Mesenchymal stem cell (in vitro differentiated cells and primary cell): Measurements from ENCODE around the gene USP50.
"Not testable (repeated sequence)": the region's sequence is repeated elsewhere in the genome, so short reads cannot be mapped to it uniquely, and the experiment has no call there.

ENCODE experiments used
- DNase-seq: peaks from one replicate; pipeline ENCODE4 v3.0.0-alpha.2; 2013
- H2AFZ ChIP-seq: one replicate; pipeline ENCODE4 v1.6.1; 2013; ENCODE audit warnings: low read depth, mild to moderate bottlenecking, control low read depth, inconsistent platforms, low read length, moderate library complexity
- H2AK5ac ChIP-seq: 2 replicates; pipeline ENCODE4 v1.6.1; 2013; ENCODE audit warnings: low read length, moderate library complexity, mild to moderate bottlenecking, inconsistent platforms; ENCODE audit not compliant: severe bottlenecking
- H2BK120ac ChIP-seq: one replicate; pipeline ENCODE4 v1.6.1; 2013; ENCODE audit warnings: low read depth, mild to moderate bottlenecking, inconsistent platforms, low read length, moderate library complexity
- H2BK12ac ChIP-seq, 2 experiments: one replicate each; pipeline ENCODE4 v1.6.1; 2013; ENCODE audit warnings: inconsistent platforms in 2 of 2, low read length in 2 of 2, mild to moderate bottlenecking in 2 of 2, moderate library complexity in 2 of 2, control low read depth in 1 of 2
- H2BK15ac ChIP-seq: one replicate; pipeline ENCODE4 v1.6.1; 2013; ENCODE audit warnings: mild to moderate bottlenecking, low read depth, inconsistent platforms; ENCODE audit not compliant: poor library complexity, severe bottlenecking
- H2BK5ac ChIP-seq: 2 replicates; pipeline ENCODE4 v1.6.1; 2013; ENCODE audit warnings: low read depth, mild to moderate bottlenecking, low read length, control low read depth, inconsistent platforms; ENCODE audit not compliant: poor library complexity, severe bottlenecking
- H3K14ac ChIP-seq, 2 experiments: one replicate each; pipeline ENCODE4 v1.6.1; 2013; ENCODE audit warnings: inconsistent platforms in 2 of 2, low read length in 2 of 2, control low read depth in 1 of 2, mild to moderate bottlenecking in 1 of 2, moderate library complexity in 1 of 2
- H3K18ac ChIP-seq, 2 experiments: one replicate each; pipeline ENCODE4 v1.6.1; 2013; ENCODE audit warnings: inconsistent platforms in 2 of 2, low read length in 2 of 2, control low read depth in 1 of 2, low read depth in 1 of 2, mild to moderate bottlenecking in 1 of 2
- H3K23ac ChIP-seq, 2 experiments: one replicate each; pipeline ENCODE4 v1.6.1; 2013; ENCODE audit warnings: inconsistent platforms in 2 of 2, low read length in 2 of 2, mild to moderate bottlenecking in 2 of 2, moderate library complexity in 2 of 2, control low read depth in 1 of 2
- H3K27ac ChIP-seq: 2 replicates; pipeline ENCODE4 v1.5.1; 2013; ENCODE audit warnings: mild to moderate bottlenecking, moderate library complexity, low read length, control low read depth, inconsistent platforms; ENCODE audit not compliant: poor library complexity, severe bottlenecking
- H3K27me3 ChIP-seq, 2 experiments: 2 replicates each; pipeline versions ENCODE4 v1.6.1 to v1.7.0; 2013; ENCODE audit warnings: low read length in 2 of 2, mild to moderate bottlenecking in 2 of 2, moderate library complexity in 2 of 2, control low read depth in 1 of 2, inconsistent platforms in 1 of 2; ENCODE audit not compliant: control insufficient read depth in 1 of 2, insufficient read depth in 1 of 2
- H3K36me3 ChIP-seq, 2 experiments: 2 replicates each; pipeline versions ENCODE4 v1.6.1 to v1.7.0; 2013; ENCODE audit warnings: low read length in 2 of 2, control low read depth in 1 of 2, inconsistent platforms in 1 of 2, low read depth in 1 of 2, mild to moderate bottlenecking in 1 of 2; ENCODE audit not compliant: insufficient read depth in 2 of 2, control insufficient read depth in 1 of 2
- H3K4ac ChIP-seq, 2 experiments: one replicate each; pipeline ENCODE4 v1.6.1; 2013; ENCODE audit warnings: inconsistent platforms in 2 of 2, low read length in 2 of 2, mild to moderate bottlenecking in 2 of 2, moderate library complexity in 2 of 2, control low read depth in 1 of 2, low read depth in 1 of 2
- H3K4me1 ChIP-seq: 2 replicates; pipeline ENCODE4 v1.6.1; 2013; ENCODE audit warnings: low read depth, low read length, control low read depth; ENCODE audit not compliant: control insufficient read depth, insufficient read depth
- H3K4me2 ChIP-seq: 2 replicates; pipeline ENCODE4 v1.6.1; 2013; ENCODE audit warnings: low read length, mild to moderate bottlenecking, inconsistent platforms; ENCODE audit not compliant: poor library complexity, severe bottlenecking
- H3K4me3 ChIP-seq, 2 experiments: 2 replicates each; pipeline versions ENCODE4 v1.5.1 to v1.7.0; 2013; ENCODE audit warnings: low read length in 2 of 2, mild to moderate bottlenecking in 2 of 2, control low read depth in 1 of 2, low read depth in 1 of 2; ENCODE audit not compliant: insufficient read depth in 1 of 2
- H3K79me1 ChIP-seq: replicated peaks from 2 replicates; pipeline ENCODE4 v1.6.1; 2013; ENCODE audit warnings: mild to moderate bottlenecking, control low read depth, low read length, inconsistent platforms; ENCODE audit not compliant: poor library complexity, severe bottlenecking
- H3K9ac ChIP-seq: 2 replicates; pipeline ENCODE4 v1.7.0; 2013; ENCODE audit warnings: mild to moderate bottlenecking, low read length, moderate library complexity
- H3K9me3 ChIP-seq: 2 replicates; pipeline ENCODE4 v1.7.0; 2013; ENCODE audit warnings: mild to moderate bottlenecking, low read length; ENCODE audit not compliant: control insufficient read depth
- H4K8ac ChIP-seq: one replicate; pipeline ENCODE4 v1.6.1; 2013; ENCODE audit warnings: inconsistent platforms, mild to moderate bottlenecking, low read length, moderate library complexity
- H4K91ac ChIP-seq: one replicate; pipeline ENCODE4 v1.6.1; 2013; ENCODE audit warnings: mild to moderate bottlenecking, low read length, inconsistent platforms
- WGBS: methylation state at CpG from one replicate; pipeline ENCODE4 v1.1.7; 2013; ENCODE audit warnings: mixed read lengths; 5-methylcytosine and 5-hydroxymethylcytosine counted together

Gene USP50

GRCh38 chr15:50501815-50502214, 44.7 kb downstream of the USP50 start:
- Histone ChIP-seq H4K91ac (no peak overlapping the region), H3K4ac (no peak overlapping the region), H3K23ac (no peak overlapping the region), H3K4me3 (no peak overlapping the region), H3K9ac (no peak overlapping the region), H3K14ac (no peak overlapping the region), H3K27me3 (no peaks in the 10 kb centered on the region), H3K4me2 (no peak overlapping the region), H2BK5ac (no peak overlapping the region), H2BK15ac (no peak overlapping the region), H2BK120ac (no peak overlapping the region), H3K79me1 (no peaks in the 10 kb centered on the region), H2AK5ac (no peak overlapping the region), H3K27ac (no peak overlapping the region), H3K4me1 (peaks cover 3% of the 10 kb centered on the region), H3K9me3 (no peaks in the 10 kb centered on the region), H2AFZ (no peak overlapping the region), H3K36me3 (peaks cover 14 to 73% of the 10 kb centered on the region in 2 experiments), H3K18ac (no peak overlapping the region), H2BK12ac (no peak overlapping the region), H4K8ac (no peak overlapping the region)
- 97% methylated on average over 4 of the region's 4 CpGs for WGBS
- no peak for DNase-seq

DNA sequence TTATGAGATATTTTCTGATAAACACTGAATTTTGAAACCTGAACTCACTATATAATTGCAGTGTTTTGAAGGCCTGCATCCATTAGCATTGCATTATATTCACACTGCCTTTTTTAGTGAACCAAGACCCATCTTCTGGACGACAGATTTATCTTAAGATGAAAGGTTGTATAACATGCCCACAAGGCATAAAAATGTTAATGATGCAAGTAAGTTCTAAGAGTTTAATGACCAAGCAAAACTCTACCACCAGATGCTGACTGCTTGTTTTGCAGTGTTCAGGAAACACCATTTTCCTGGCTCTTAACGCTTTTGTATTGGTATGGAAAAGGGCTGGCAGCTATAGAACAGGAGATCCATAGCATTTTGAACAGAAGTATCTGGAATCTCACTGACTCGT, 46.1 kb downstream of the USP50 start:
- Histone ChIP-seq H4K91ac (no peak overlapping the region), H2BK12ac (no peak overlapping the region), H3K9me3 (no peaks in the 10 kb centered on the region), H2BK120ac (no peak overlapping the region), H3K4me1 (no peaks in the 10 kb centered on the region), H2AFZ (no peak overlapping the region), H3K9ac (no peak overlapping the region), H2BK5ac (no peak overlapping the region), H3K4me3 (no peak overlapping the region), H2BK15ac (no peak overlapping the region), H2AK5ac (no peak overlapping the region), H3K4ac (no peak overlapping the region), H4K8ac (no peak overlapping the region), H3K79me1 (no peaks in the 10 kb centered on the region), H3K27me3 (no peaks in the 10 kb centered on the region), H3K36me3 (peaks cover 16 to 85% of the 10 kb centered on the region in 2 experiments), H3K4me2 (no peak overlapping the region), H3K18ac (no peak overlapping the region), H3K23ac (no peak overlapping the region), H3K27ac (no peak overlapping the region), H3K14ac (no peak overlapping the region)
- WGBS = 96% methylated on average over 2 of the region's 3 CpGs
- no peak for DNase-seq

- Histone ChIP-seq H3K9me3 (no peaks in the 10 kb centered on the region), H3K4ac (no peak overlapping the region), H3K4me2 (no peak overlapping the region), H3K4me3 (no peak overlapping the region), H3K4me1 (no peaks in the 10 kb centered on the region), H3K23ac (no peak overlapping the region), H3K27ac (no peak overlapping the region), H3K18ac (no peak overlapping the region), H3K27me3 (no peaks in the 10 kb centered on the region), H2BK12ac (no peak overlapping the region), H3K79me1 (peaks cover 5% of the 10 kb centered on the region), H3K9ac (no peak overlapping the region), H3K36me3 (peaks cover 25 to 98% of the 10 kb centered on the region in 2 experiments), H4K8ac (no peak overlapping the region), H2BK5ac (no peak overlapping the region), H2AFZ (no peak overlapping the region), H3K14ac (no peak overlapping the region), H4K91ac (no peak overlapping the region), H2BK15ac (no peak overlapping the region), H2BK120ac (no peak overlapping the region), H2AK5ac (no peak overlapping the region)
- DNase-seq = no peak
- 100% methylated on average over 2 of the region's 2 CpGs for WGBS
These were observed 49.8 kb downstream of the USP50 start for GRCh38 chr15:50496692-50497091.

GRCh38 chr15:50494547-50494946, 51.9 kb downstream of the USP50 start:
- H2AFZ ChIP-seq, H4K8ac ChIP-seq, H3K27ac ChIP-seq, H2BK12ac ChIP-seq, H4K91ac ChIP-seq, H2BK120ac ChIP-seq, H3K18ac ChIP-seq, H3K14ac ChIP-seq, H2BK5ac ChIP-seq, H3K4me2 ChIP-seq, H3K23ac ChIP-seq, H3K9me3 ChIP-seq, H3K4ac ChIP-seq, DNase-seq, H3K4me1 ChIP-seq, H2BK15ac ChIP-seq, H2AK5ac ChIP-seq, H3K27me3 ChIP-seq, H3K4me3 ChIP-seq, H3K9ac ChIP-seq, H3K79me1 ChIP-seq: not testable (repeated sequence)
- peaks cover 25 to 98% of the 10 kb centered on the region in 2 experiments for H3K36me3 ChIP-seq
- 100% methylated on average over 2 of the region's 2 CpGs for WGBS
